Breast epithelium (tissue), 3 donors: ENCODE data around the gene PNMA1.

Source experiments
- CTCF ChIP-seq, 3 donors: fragments of 450-650 bp; IDR thresholded peaks; one replicate each; pipeline ENCODE4 v1.5.1; 2016 to 2017; ENCODE audit warnings: antibody characterized with exemption in 3 of 3, mild to moderate bottlenecking in 3 of 3, moderate library complexity in 3 of 3
- POLR2A ChIP-seq: fragments of 450-650 bp; IDR thresholded peaks from one replicate; pipeline ENCODE4 v1.6.1; 2016; ENCODE audit warnings: antibody characterized with exemption, mild to moderate bottlenecking, moderate library complexity
- POLR2AphosphoS5 ChIP-seq, 3 donors: sonication (generic); formaldehyde crosslinking; IDR thresholded peaks; one replicate each; pipeline ENCODE4 v1.6.1; 2017; ENCODE audit warnings: antibody characterized with exemption in 3 of 3

DNA sequence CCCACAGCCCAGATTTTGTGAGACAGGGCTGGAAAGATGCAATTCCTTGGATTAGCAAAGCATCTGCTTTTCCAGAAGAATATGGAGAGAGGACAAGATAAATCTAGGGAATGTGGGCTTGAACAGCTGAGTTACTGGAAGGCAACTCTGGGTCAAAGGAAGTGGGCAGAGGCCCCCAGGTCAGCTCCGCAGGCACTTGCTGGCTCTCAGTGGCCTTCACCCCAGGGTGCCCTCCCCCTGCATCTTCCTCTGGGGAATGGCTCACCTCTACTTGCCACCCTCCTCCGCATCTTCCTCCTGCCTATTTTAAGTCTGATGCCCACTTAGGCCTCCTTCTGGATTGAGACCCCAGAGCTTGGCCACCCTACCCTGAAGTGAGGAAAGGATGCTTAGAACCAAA lies 10.5 kb upstream of the PNMA1 start:
- TF ChIP-seq CTCF (IDR thresholded peaks at IDR 0.05): no peak
- TF ChIP-seq POLR2A: no peak
- no peak for TF ChIP-seq POLR2AphosphoS5 (IDR thresholded peaks at IDR 0.05)
